HepG2 (cell line): ENCODE data around the gene ABAT. TPM values are rescaled to one million over a fixed set of nuclear protein-coding genes. Genes with fewer than 3 reads are reported as not detected.

Source experiments
- EP300 ChIP-seq, 3 experiments: sonication (generic) in 1 of 3; formaldehyde crosslinking in 1 of 3; IDR thresholded peaks; 2 replicates each; pipeline versions ENCODE4 v1.5.1 to v1.6.1; 2011 to 2020; ENCODE audit warnings: low read depth in 2 of 3, low read length in 2 of 3, borderline replicate concordance in 1 of 3, improper control_type of control experiment in 1 of 3, mild to moderate bottlenecking in 1 of 3, missing genetic modification reagents in 1 of 3, moderate library complexity in 1 of 3
- HDAC2 ChIP-seq: sonication (generic); formaldehyde crosslinking; IDR thresholded peaks from 2 replicates; pipeline ENCODE4 v1.4.0; 2020; ENCODE audit warnings: missing genetic modification reagents
- IRX3 ChIP-seq: sonication (generic); formaldehyde crosslinking; IDR thresholded peaks from 2 replicates; pipeline ENCODE4 v1.8.1; 2023; ENCODE audit warnings: mild to moderate bottlenecking, low read depth, missing genetic modification reagents, borderline replicate concordance
- ISL2 ChIP-seq: sonication (generic); formaldehyde crosslinking; IDR thresholded peaks from 2 replicates; pipeline ENCODE4 v1.5.0; 2020; ENCODE audit warnings: missing genetic modification reagents
- PHF21A ChIP-seq: sonication (generic); formaldehyde crosslinking; IDR thresholded peaks from 2 replicates; pipeline ENCODE4 v1.5.0; 2020; ENCODE audit warnings: mild to moderate bottlenecking, missing genetic modification reagents
- SALL1 ChIP-seq: sonication (generic); formaldehyde crosslinking; IDR thresholded peaks from 2 replicates; pipeline ENCODE4 v1.8.0; 2022; ENCODE audit warnings: mild to moderate bottlenecking, missing genetic modification reagents
- SP4 ChIP-seq: sonication (generic); formaldehyde crosslinking; IDR thresholded peaks from 2 replicates; pipeline ENCODE4 v1.8.1; 2023; ENCODE audit warnings: mild to moderate bottlenecking, missing genetic modification reagents
- TP53 ChIP-seq: sonication (generic); formaldehyde crosslinking; conservative IDR thresholded peaks from 2 replicates; pipeline ENCODE4 v1.4.0; 2020; ENCODE audit warnings: missing genetic modification reagents
- ZNF552 ChIP-seq: sonication (generic); formaldehyde crosslinking; IDR thresholded peaks from 2 replicates; pipeline ENCODE4 v1.9.0; 2022; ENCODE audit warnings: missing genetic modification reagents, mild to moderate bottlenecking, borderline replicate concordance
- ZNF737 ChIP-seq: sonication (generic); formaldehyde crosslinking; IDR thresholded peaks from 2 replicates; pipeline ENCODE4 v1.5.0; 2020; ENCODE audit warnings: missing genetic modification reagents, mild to moderate bottlenecking, borderline replicate concordance
- polyA plus RNA-seq, 8 experiments: library from polyadenylated mRNA; depleted of rRNA in 3 of 8; stranded (reverse) in 7 of 8; unstranded in 1 of 8; fragments of >200 nt; fragmentation: Illumina TruSeq in 4 of 8; extraction: Trizol in 4 of 8; gene quantifications; 2 replicates each; pipeline versions ENCODE4 v1.2.1 to v1.2.3, GENCODE V29; 2011 to 2016; ENCODE audit warnings: low read depth in 4 of 8, missing spikeins in 1 of 8, mixed read lengths in 1 of 8; ENCODE audit not compliant: insufficient read depth in 1 of 8
- total RNA-seq, 5 experiments: library from RNA; depleted of rRNA; stranded (reverse); fragments of >200 nt; fragmentation: Illumina TruSeq; extraction: Trizol; gene quantifications; 2 replicates each; pipeline ENCODE4 v1.2.3, GENCODE V29; 2016; ENCODE audit warnings: low read depth in 1 of 5
- TF ChIP-seq, protein P1 (sequence below): sonication (generic); formaldehyde crosslinking; IDR thresholded peaks from 2 replicates; pipeline ENCODE4 v1.5.1; 2020; ENCODE audit warnings: mild to moderate bottlenecking, missing genetic modification reagents, moderate library complexity
- TF ChIP-seq, protein P2 (sequence below): sonication (generic); formaldehyde crosslinking; IDR thresholded peaks from 2 replicates; pipeline ENCODE4 v1.9.0; 2021; ENCODE audit warnings: missing genetic modification reagents, mild to moderate bottlenecking, borderline replicate concordance
- TF ChIP-seq, protein P3 (sequence below): sonication (generic); formaldehyde crosslinking; IDR thresholded peaks from 2 replicates; pipeline ENCODE4 v1.4.0; 2020; ENCODE audit warnings: mild to moderate bottlenecking, missing genetic modification reagents
- TF ChIP-seq, protein P4 (sequence below): sonication (generic); formaldehyde crosslinking; IDR thresholded peaks from 2 replicates; pipeline ENCODE4 v1.4.0; 2020; ENCODE audit warnings: missing genetic modification reagents, mild to moderate bottlenecking, borderline replicate concordance

Gene ABAT
- total and polyA plus RNA-seq, 2 of the 13 experiments (the other 11 are each of a cell fraction or from before 2014, with no cell fraction given): 47.6 to 97.3 TPM

DNA sequence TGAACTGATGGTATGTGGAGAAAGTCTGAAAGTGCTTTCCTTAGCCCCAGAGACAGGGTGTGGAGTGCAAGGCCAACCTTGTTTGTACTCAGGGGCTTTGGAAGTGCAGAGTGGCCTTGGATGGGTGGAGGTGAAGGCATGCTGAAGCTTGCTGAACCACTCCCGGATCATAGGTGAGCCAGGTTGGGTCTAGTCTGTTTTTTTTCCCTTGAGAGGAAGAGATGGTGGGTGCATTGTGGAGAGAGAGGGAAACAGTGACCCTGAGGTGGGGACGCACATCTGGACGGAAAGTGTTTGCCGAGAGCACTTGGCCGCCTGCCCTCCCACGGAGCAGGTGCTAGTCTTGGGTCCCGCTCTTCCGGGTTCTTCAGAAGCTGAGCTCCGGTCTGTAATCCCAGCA is 12.5 kb downstream of the ABAT start (continued):
- TF ChIP-seq, protein P1, sequence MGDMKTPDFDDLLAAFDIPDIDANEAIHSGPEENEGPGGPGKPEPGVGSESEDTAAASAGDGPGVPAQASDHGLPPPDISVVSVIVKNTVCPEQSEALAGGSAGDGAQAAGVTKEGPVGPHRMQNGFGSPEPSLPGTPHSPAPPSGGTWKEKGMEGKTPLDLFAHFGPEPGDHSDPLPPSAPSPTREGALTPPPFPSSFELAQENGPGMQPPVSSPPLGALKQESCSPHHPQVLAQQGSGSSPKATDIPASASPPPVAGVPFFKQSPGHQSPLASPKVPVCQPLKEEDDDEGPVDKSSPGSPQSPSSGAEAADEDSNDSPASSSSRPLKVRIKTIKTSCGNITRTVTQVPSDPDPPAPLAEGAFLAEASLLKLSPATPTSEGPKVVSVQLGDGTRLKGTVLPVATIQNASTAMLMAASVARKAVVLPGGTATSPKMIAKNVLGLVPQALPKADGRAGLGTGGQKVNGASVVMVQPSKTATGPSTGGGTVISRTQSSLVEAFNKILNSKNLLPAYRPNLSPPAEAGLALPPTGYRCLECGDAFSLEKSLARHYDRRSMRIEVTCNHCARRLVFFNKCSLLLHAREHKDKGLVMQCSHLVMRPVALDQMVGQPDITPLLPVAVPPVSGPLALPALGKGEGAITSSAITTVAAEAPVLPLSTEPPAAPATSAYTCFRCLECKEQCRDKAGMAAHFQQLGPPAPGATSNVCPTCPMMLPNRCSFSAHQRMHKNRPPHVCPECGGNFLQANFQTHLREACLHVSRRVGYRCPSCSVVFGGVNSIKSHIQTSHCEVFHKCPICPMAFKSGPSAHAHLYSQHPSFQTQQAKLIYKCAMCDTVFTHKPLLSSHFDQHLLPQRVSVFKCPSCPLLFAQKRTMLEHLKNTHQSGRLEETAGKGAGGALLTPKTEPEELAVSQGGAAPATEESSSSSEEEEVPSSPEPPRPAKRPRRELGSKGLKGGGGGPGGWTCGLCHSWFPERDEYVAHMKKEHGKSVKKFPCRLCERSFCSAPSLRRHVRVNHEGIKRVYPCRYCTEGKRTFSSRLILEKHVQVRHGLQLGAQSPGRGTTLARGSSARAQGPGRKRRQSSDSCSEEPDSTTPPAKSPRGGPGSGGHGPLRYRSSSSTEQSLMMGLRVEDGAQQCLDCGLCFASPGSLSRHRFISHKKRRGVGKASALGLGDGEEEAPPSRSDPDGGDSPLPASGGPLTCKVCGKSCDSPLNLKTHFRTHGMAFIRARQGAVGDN: peak; percentile 55
- peak; percentile 29; the same call in 1 of the 2 replicates for TF ChIP-seq HDAC2
- 0 out of 2 replicates have a peak, but pooled peaks have one; percentile 44 for TF ChIP-seq ZNF552
- TF ChIP-seq, protein P2, sequence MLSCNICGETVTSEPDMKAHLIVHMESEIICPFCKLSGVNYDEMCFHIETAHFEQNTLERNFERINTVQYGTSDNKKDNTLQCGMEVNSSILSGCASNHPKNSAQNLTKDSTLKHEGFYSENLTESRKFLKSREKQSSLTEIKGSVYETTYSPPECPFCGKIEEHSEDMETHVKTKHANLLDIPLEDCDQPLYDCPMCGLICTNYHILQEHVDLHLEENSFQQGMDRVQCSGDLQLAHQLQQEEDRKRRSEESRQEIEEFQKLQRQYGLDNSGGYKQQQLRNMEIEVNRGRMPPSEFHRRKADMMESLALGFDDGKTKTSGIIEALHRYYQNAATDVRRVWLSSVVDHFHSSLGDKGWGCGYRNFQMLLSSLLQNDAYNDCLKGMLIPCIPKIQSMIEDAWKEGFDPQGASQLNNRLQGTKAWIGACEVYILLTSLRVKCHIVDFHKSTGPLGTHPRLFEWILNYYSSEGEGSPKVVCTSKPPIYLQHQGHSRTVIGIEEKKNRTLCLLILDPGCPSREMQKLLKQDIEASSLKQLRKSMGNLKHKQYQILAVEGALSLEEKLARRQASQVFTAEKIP: 0 out of 2 replicates have a peak, but pooled peaks have one; percentile 78
- TF ChIP-seq EP300 (IDR thresholded peaks at IDR 0.05; ENCODE audit: low read depth in 2 of 2, low read length in 2 of 2): peak in 1 of 2 experiments; percentile 50; a peak in 2 of 4 replicates
- no peak for TF ChIP-seq EP300 (CRISPR knock-in tag; IDR thresholded peaks at IDR 0.05; ENCODE audit: borderline replicate concordance)
- TF ChIP-seq SALL1 (CRISPR knock-in tag): peak; percentile 62
- TF ChIP-seq TP53 (CRISPR knock-in tag): no peak
- TF ChIP-seq SP4 (CRISPR knock-in tag): peak; percentile 46
- TF ChIP-seq PHF21A (CRISPR knock-in tag): 0 out of 2 replicates have a peak, but pooled peaks have one; percentile 34
- TF ChIP-seq ZNF737 (CRISPR knock-in tag): 0 out of 2 replicates have a peak, but pooled peaks have one; percentile 73
- TF ChIP-seq IRX3: no peak
- TF ChIP-seq ISL2 (CRISPR knock-in tag): no peak
- TF ChIP-seq, protein P3, sequence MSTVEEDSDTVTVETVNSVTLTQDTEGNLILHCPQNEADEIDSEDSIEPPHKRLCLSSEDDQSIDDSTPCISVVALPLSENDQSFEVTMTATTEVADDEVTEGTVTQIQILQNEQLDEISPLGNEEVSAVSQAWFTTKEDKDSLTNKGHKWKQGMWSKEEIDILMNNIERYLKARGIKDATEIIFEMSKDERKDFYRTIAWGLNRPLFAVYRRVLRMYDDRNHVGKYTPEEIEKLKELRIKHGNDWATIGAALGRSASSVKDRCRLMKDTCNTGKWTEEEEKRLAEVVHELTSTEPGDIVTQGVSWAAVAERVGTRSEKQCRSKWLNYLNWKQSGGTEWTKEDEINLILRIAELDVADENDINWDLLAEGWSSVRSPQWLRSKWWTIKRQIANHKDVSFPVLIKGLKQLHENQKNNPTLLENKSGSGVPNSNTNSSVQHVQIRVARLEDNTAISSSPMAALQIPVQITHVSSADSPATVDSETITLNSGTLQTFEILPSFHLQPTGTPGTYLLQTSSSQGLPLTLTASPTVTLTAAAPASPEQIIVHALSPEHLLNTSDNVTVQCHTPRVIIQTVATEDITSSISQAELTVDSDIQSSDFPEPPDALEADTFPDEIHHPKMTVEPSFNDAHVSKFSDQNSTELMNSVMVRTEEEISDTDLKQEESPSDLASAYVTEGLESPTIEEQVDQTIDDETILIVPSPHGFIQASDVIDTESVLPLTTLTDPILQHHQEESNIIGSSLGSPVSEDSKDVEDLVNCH (CRISPR knock-in tag): no peak
- TF ChIP-seq, protein P4, sequence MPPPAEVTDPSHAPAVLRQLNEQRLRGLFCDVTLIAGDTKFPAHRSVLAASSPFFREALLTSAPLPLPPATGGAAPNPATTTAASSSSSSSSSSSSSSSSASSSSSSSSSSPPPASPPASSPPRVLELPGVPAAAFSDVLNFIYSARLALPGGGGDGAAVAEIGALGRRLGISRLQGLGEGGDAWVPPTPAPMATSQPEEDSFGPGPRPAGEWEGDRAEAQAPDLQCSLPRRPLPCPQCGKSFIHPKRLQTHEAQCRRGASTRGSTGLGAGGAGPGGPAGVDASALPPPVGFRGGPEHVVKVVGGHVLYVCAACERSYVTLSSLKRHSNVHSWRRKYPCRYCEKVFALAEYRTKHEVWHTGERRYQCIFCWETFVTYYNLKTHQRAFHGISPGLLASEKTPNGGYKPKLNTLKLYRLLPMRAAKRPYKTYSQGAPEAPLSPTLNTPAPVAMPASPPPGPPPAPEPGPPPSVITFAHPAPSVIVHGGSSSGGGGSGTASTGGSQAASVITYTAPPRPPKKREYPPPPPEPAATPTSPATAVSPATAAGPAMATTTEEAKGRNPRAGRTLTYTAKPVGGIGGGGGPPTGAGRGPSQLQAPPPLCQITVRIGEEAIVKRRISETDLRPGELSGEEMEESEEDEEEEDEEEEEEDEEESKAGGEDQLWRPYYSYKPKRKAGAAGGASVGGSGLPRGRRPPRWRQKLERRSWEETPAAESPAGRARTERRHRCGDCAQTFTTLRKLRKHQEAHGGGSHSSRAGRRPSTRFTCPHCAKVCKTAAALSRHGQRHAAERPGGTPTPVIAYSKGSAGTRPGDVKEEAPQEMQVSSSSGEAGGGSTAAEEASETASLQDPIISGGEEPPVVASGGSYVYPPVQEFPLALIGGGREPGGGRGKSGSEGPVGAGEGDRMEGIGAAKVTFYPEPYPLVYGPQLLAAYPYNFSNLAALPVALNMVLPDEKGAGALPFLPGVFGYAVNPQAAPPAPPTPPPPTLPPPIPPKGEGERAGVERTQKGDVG (CRISPR knock-in tag): peak; percentile 25; the same call in 1 of the 2 replicates
- TF ChIP-seq, all 625 proteins: peak for 32
